ENCODE measurements around the gene FAM210B. TPM values are rescaled to one million over a fixed set of nuclear protein-coding genes. Genes with fewer than 3 reads are reported as not detected.
"Not testable (repeated sequence)": the region's sequence is repeated elsewhere in the genome, so short reads cannot be mapped to it uniquely, and the experiment has no call there.

Gene FAM210B
- total RNA-seq, 2 donors from 2014 or later: 26.3 to 29.9 TPM

DNA sequence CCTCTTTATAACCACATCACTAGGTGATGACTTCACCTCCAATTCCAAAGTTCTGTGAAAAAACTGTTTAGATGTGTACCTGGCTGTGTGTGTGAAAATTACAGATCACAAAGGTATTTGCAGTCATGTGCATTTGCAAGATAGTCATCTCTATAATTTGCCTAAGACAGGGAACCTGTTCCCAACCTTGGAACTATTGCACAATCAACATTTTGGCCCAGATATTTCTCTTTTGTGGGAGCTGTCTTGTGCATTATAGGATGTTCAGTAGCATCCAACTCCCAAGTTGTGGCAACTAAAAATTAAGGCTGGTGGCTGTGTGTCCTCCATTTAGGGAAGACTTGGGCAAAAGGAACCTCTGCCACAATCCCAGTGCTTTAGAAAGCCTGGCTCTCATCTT is 34.0 kb upstream of the FAM210B start:
- no peaks in the 10 kb centered on the region for H3K36me3 ChIP-seq
- TF ChIP-seq CTCF (IDR thresholded peaks at IDR 0.05): no peak
- H3K4me1 ChIP-seq: no peaks in the 10 kb centered on the region
- no peak overlapping the region for H3K4me3 ChIP-seq
- no peak overlapping the region for H3K27ac ChIP-seq
- H3K27me3 ChIP-seq: no peaks in the 10 kb centered on the region
- no peaks in the 10 kb centered on the region for H3K9me3 ChIP-seq
- no peak for DNase-seq (ENCODE audit: low spot score)

- no peak overlapping the region for H3K4me3 ChIP-seq
- TF ChIP-seq CTCF (IDR thresholded peaks at IDR 0.05): no peak
- H3K36me3 ChIP-seq: no peaks in the 10 kb centered on the region
- no peak overlapping the region for H3K27ac ChIP-seq
- H3K27me3 ChIP-seq: no peaks in the 10 kb centered on the region
- no peaks in the 10 kb centered on the region for H3K4me1 ChIP-seq
- no peak for DNase-seq (ENCODE audit: low spot score)
- no peaks in the 10 kb centered on the region for H3K9me3 ChIP-seq
These were observed 29.9 kb upstream of the FAM210B start for GRCh38 chr20:56328861-56329260.

DNA sequence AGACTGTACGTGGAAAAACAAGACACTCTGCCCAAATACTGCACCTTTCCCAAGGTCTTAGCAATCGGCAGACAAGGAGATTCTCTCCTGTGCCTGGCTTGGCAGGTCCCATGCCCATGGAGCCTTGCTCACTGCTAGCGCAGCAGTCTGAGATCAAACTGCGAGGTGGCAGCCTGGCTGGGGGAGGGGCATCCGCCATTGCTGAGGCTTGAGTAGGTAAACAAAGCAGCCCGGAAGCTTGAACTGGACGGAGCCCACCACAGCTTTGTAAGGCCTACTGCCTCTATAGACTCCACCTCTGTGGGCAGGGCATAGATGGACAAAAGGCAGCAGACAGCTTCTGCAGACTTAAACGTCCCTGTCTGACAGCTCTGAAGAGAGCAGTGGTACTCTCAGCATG is 22.1 kb upstream of the FAM210B start:
- not testable (repeated sequence) for H3K4me1 ChIP-seq; H3K4me3 ChIP-seq; H3K9me3 ChIP-seq; DNase-seq (ENCODE audit: low spot score); H3K36me3 ChIP-seq; H3K27ac ChIP-seq; H3K27me3 ChIP-seq

- H3K9me3 ChIP-seq: peaks cover 0 to 4% of the 10 kb centered on the region in 2 donors
- no peak for TF ChIP-seq CTCF (IDR thresholded peaks at IDR 0.05)
- peaks cover 0 to 6% of the 10 kb centered on the region in 2 donors for H3K4me1 ChIP-seq
- no peaks in the 10 kb centered on the region for H3K27me3 ChIP-seq
- H3K36me3 ChIP-seq: no peaks in the 10 kb centered on the region
- no peak overlapping the region for H3K27ac ChIP-seq
- no peak overlapping the region for H3K4me3 ChIP-seq
- no peak for DNase-seq (ENCODE audit: low spot score)
These were observed 16.0 kb upstream of the FAM210B start for GRCh38 chr20:56342783-56343182.

- DNase-seq (ENCODE audit: low spot score): no peak
- no peaks in the 10 kb centered on the region for H3K36me3 ChIP-seq
- H3K9me3 ChIP-seq: peaks cover 0 to 4% of the 10 kb centered on the region in 2 donors
- peaks cover 0 to 6% of the 10 kb centered on the region in 2 donors for H3K4me1 ChIP-seq
- no peaks in the 10 kb centered on the region for H3K27me3 ChIP-seq
- H3K27ac ChIP-seq: no peak overlapping the region
- H3K4me3 ChIP-seq: peak overlapping the region in 1 of 2 donors; percentile 7
- TF ChIP-seq CTCF (IDR thresholded peaks at IDR 0.05): peak in 1 of 2 donors; percentile 77
These were observed 14.9 kb upstream of the FAM210B start for GRCh38 chr20:56343861-56344381.

GRCh38 chr20:56345911-56346310 is 12.9 kb upstream of the FAM210B start:
- H3K9me3 ChIP-seq: peaks cover 0 to 4% of the 10 kb centered on the region in 2 donors
- H3K36me3 ChIP-seq: no peaks in the 10 kb centered on the region
- H3K27me3 ChIP-seq: no peaks in the 10 kb centered on the region
- no peak overlapping the region for H3K27ac ChIP-seq
- H3K4me1 ChIP-seq: peaks cover 0 to 6% of the 10 kb centered on the region in 2 donors
- no peak overlapping the region for H3K4me3 ChIP-seq
- TF ChIP-seq CTCF (IDR thresholded peaks at IDR 0.05): no peak
- DNase-seq (ENCODE audit: low spot score): no peak
